Breast epithelium (tissue), 4 donors: ENCODE data around the gene MIB2. TPM values are rescaled to one million over a fixed set of nuclear protein-coding genes. Genes with fewer than 3 reads are reported as not detected.
"Not testable (repeated sequence)": the region's sequence is repeated elsewhere in the genome, so short reads cannot be mapped to it uniquely, and the experiment has no call there.

Experiments used
- DNase-seq, 2 donors: peaks; one replicate each; pipeline ENCODE4 v3.0.0-alpha.2; 2019; ENCODE audit warnings: low spot score in 2 of 2
- H3K27ac ChIP-seq, 2 donors: fragments of 200-600 bp; sonication (generic) in 1 of 2; one replicate each; pipeline ENCODE4 v1.5.1; 2016 to 2019; ENCODE audit warnings: mild to moderate bottlenecking in 1 of 2
- H3K27me3 ChIP-seq, 2 donors: fragments of 200-600 bp; sonication (generic) in 1 of 2; one replicate each; pipeline versions ENCODE4 v1.5.1 to v1.6.0; 2017 to 2019; ENCODE audit warnings: control low read depth in 1 of 2, mild to moderate bottlenecking in 1 of 2
- H3K36me3 ChIP-seq: fragments of 200-600 bp; one replicate; pipeline ENCODE4 v1.5.1; 2019
- H3K4me1 ChIP-seq, 2 donors: fragments of 200-600 bp; sonication (generic); one replicate each; pipeline ENCODE4 v1.5.1; 2016 to 2019; ENCODE audit warnings: control low read depth in 1 of 2
- H3K4me3 ChIP-seq, 3 donors: fragments of 200-600 bp; sonication (generic); 1 replicate in 2 of 3; 2 replicates in 1 of 3; pipeline ENCODE4 v1.5.1; 2016 to 2019; ENCODE audit warnings: mild to moderate bottlenecking in 3 of 3, moderate library complexity in 2 of 3
- H3K9me3 ChIP-seq, 2 donors: fragments of 200-600 bp; sonication (generic) in 1 of 2; one replicate each; pipeline ENCODE4 v1.5.1; 2016 to 2019; ENCODE audit warnings: control low read depth in 1 of 2
- POLR2A ChIP-seq: fragments of 450-650 bp; IDR thresholded peaks from one replicate; pipeline ENCODE4 v1.6.1; 2016; ENCODE audit warnings: antibody characterized with exemption, mild to moderate bottlenecking, moderate library complexity
- POLR2AphosphoS5 ChIP-seq, 3 donors: sonication (generic); formaldehyde crosslinking; IDR thresholded peaks; one replicate each; pipeline ENCODE4 v1.6.1; 2017; ENCODE audit warnings: antibody characterized with exemption in 3 of 3
- intact Hi-C: fragments of 100-400 bp; cut with DNase I; formaldehyde crosslinking; loops from one replicate; pipeline ENCODE4 v1.15.1; 2023; ENCODE audit warnings: low total_unique reads
- total RNA-seq, 3 donors: library from RNA; depleted of rRNA; stranded (reverse); fragments of >200 nt; gene quantifications; one replicate each; pipeline ENCODE4 v1.1.0, GENCODE V29; 2016
- TF ChIP-seq, protein P1 (sequence below), 3 donors: fragments of 450-650 bp; IDR thresholded peaks; one replicate each; pipeline ENCODE4 v1.5.1; 2016 to 2017; ENCODE audit warnings: antibody characterized with exemption in 3 of 3, mild to moderate bottlenecking in 3 of 3, moderate library complexity in 3 of 3

MIB2 gene
- total RNA-seq, 3 donors from 2014 or later = 32.0 to 69.5 (median 48.9) TPM

DNA sequence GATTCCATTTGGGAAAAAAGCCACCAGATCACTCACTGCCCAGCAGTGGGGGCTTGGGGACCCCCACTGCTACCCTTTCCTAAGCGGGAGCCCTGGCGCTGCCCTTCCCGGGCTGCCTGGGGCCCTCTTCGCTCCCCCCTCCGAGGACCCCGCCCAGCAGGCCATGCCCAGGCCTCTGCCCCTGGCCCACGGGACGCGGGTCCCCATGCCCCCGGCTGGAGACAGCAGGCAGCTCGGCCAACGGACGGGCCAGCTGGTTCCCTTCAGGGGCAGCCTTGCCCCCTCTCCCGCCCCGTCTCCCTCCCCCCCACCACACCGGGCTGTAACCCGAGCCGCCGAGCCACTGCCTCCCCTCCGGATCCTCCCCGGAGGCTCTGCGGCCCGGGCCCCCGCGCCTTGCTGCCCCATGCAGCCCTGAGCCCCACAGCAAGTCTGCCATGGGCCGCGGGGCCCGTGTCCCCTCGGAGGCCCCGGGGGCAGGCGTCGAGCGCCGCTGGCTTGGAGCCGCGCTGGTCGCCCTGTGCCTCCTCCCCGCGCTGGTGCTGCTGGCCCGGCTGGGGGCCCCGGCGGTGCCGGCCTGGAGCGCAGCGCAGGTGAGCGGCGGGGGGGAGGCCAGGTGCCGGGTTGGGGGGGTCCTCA lies 16.6 kb downstream of the MIB2 start, which contains the start of gene MMP23B:
TSS of gene MMP23B (plus strand) at position 392 of the 639 bp plus-strand sequence. CDS start at position 438, 46 bp downstream.
- no peaks in the 10 kb centered on the region for H3K36me3 ChIP-seq
- peaks cover 7 to 20% of the 10 kb centered on the region in 2 donors for H3K27me3 ChIP-seq
- H3K27ac ChIP-seq = peak within 1 kb of the TSS; percentile 74 to 91
- peaks cover 0 to 5% of the 10 kb centered on the region in 2 donors for H3K4me1 ChIP-seq
- H3K4me3 ChIP-seq = peak within 1 kb of the TSS; percentile 32 to 64 (median 38)
- no peak for DNase-seq
- TF ChIP-seq, protein P1, sequence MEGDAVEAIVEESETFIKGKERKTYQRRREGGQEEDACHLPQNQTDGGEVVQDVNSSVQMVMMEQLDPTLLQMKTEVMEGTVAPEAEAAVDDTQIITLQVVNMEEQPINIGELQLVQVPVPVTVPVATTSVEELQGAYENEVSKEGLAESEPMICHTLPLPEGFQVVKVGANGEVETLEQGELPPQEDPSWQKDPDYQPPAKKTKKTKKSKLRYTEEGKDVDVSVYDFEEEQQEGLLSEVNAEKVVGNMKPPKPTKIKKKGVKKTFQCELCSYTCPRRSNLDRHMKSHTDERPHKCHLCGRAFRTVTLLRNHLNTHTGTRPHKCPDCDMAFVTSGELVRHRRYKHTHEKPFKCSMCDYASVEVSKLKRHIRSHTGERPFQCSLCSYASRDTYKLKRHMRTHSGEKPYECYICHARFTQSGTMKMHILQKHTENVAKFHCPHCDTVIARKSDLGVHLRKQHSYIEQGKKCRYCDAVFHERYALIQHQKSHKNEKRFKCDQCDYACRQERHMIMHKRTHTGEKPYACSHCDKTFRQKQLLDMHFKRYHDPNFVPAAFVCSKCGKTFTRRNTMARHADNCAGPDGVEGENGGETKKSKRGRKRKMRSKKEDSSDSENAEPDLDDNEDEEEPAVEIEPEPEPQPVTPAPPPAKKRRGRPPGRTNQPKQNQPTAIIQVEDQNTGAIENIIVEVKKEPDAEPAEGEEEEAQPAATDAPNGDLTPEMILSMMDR (IDR thresholded peaks at IDR 0.05) = no peak
- TF ChIP-seq POLR2A = no peak
- no peak for TF ChIP-seq POLR2AphosphoS5 (IDR thresholded peaks at IDR 0.05)
- H3K9me3 ChIP-seq = no peaks in the 10 kb centered on the region
- intact Hi-C loops = no loop called here

DNA sequence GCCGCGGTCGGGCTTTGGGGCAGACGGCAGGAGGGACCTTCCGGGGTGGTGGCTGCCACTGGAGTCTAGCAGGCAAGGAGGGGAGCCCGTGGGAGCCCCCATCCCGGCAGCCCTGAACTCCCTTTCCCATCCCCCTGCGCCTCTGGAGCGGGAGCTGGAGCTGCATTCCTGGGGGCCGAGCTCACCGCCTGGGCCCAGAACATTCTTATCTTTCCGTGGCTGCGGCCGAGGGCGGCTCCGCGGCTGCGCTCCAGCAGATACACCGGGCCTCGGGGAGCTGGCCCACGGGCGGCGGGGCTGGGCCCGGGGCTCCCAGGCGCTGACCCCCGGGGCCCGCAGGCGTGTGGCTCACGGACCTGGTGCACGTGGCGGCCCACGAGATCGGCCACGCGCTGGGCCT lies 18.1 kb downstream of the MIB2 start:
- not testable (repeated sequence) for H3K9me3 ChIP-seq

DNA sequence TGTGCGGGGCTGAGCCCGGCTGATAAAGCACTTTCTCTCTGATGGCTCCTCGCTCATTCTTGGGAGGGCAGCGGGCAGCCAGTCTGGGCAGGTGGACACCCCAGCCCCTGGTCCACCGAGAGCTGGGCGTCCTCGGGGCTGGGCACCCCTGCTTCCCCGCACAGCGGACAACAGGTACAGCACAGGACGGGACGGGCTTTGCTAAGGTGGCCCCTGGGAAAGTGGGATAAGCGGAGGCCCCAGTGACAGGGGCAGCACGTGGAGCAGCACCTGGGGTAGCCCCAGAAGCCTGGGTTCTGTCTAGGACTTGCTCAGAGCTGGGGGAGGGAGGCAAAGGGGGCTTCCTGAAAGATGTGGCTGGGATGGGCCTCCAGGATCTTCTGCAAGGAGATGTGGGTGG lies 19.3 kb downstream of the MIB2 start:
- H3K27ac ChIP-seq, DNase-seq, H3K4me1 ChIP-seq, intact Hi-C loops, H3K9me3 ChIP-seq, H3K4me3 ChIP-seq, H3K36me3 ChIP-seq: not testable (repeated sequence)
- H3K27me3 ChIP-seq = peaks cover 7 to 20% of the 10 kb centered on the region in 2 donors

More for the DNA sequence above, 18.1 kb downstream of the MIB2 start:
- DNase-seq, H3K36me3 ChIP-seq, H3K4me3 ChIP-seq, H3K4me1 ChIP-seq, intact Hi-C loops, H3K27ac ChIP-seq: not testable (repeated sequence)
- H3K27me3 ChIP-seq = peaks cover 7 to 20% of the 10 kb centered on the region in 2 donors

DNA sequence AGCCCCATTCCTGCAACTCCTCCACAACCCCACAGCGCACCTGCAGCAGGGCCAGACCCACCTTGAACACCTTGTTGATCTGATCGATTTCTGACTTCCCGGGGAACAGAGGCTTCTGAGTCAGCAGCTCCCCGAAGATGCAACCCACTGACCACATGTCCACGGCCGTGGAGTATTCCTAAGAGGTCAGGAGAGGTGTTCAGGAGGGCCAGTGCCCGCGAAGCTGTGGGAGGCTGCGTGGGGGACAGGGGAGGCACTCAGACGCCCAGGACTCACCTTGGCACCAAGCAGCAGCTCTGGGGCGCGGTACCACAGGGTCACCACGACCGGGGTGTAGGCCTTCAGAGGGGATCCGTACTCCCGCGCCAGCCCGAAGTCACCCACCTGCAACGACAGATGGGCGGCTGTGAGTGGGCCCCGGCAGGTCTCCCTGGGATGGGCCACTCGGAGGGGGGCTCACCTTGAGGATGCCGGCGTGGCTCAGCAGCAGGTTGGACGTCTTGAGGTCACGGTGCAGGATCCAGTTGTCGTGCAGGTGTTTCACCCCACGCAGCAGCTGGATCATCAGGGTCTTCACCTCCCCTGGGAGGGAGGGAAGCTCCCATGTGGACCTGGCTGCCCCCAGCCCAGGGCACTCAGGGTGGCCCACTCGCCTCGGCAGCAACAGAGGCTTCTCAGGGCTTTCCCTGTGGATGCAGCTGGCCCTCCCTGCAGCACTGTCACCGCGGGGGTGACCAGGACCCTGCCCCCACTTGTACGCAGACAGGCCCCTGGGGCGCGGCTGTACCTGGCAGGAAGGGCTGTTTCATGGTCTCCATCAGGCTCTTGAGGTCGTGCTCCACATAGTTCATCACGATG lies 21.6 kb downstream of the MIB2 start:
- H3K27me3 ChIP-seq, H3K4me3 ChIP-seq, H3K4me1 ChIP-seq, H3K36me3 ChIP-seq, DNase-seq, intact Hi-C loops, H3K9me3 ChIP-seq, H3K27ac ChIP-seq: not testable (repeated sequence)

DNA sequence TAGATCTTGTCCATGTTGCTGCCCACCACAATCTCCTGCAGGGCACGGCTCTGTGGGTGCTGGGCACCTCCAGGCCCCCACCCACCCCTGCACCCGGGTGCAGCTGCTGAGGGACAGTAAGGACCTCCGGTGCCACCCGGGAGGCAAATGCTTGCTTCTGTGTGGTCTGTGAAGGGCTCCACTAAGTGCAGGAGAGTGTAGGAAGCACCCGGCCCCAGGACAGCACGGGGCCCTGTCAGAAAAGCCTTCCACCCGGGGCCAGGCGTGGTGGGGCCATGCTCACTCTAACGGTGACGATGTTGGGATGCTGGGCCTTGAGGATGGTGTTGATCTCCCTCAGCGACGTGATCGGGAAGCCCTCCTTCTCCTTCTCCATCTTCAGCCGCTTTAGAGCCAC lies 22.2 kb downstream of the MIB2 start:
- H3K27me3 ChIP-seq, H3K36me3 ChIP-seq, H3K27ac ChIP-seq, H3K4me1 ChIP-seq, H3K9me3 ChIP-seq, intact Hi-C loops, DNase-seq, H3K4me3 ChIP-seq: not testable (repeated sequence)

DNA sequence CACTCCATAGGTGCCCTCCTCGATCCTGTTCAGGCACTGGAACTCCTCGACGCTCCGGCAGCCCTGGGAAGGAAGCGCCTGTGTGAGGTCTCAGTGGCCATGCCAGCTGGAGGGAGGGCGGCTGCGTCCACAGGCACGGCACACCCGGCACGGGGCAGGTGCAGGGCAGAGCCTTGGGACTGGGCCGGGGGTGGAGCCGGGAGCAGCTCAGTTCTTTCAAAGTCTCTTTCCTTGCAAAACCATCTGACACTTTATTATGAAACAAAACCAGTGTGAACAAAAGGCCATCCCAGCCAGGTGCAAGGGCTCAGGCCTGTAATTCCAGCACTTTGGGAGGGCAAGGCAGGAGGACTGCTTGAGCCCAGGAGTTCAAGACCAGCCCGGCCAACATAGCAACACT lies 23.2 kb downstream of the MIB2 start:
- intact Hi-C loops, H3K36me3 ChIP-seq, H3K4me1 ChIP-seq, H3K27me3 ChIP-seq, DNase-seq, H3K9me3 ChIP-seq, H3K27ac ChIP-seq, H3K4me3 ChIP-seq: not testable (repeated sequence)

DNA sequence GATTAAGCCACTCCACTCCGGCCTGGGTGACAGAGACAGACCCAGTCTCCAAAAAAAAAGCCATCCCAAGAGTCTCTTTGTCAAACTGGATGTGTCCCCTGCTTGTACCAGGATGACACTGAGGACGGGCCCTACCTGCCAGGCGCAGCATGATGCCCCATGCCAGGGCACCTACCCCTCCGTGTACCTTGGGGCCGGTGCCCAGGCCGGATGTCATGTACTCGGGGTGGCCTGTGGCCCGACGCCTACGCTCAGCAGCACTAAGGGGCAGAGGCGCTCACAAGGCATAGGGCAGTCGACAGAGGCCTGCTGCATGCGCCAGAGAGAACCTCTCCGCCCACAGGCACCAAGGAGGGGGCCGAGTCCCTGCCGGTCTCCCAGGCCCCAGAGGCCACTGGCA lies 24.1 kb downstream of the MIB2 start:
- H3K9me3 ChIP-seq, DNase-seq, H3K36me3 ChIP-seq, H3K4me3 ChIP-seq, H3K27me3 ChIP-seq, H3K4me1 ChIP-seq, H3K27ac ChIP-seq, intact Hi-C loops: not testable (repeated sequence)

DNA sequence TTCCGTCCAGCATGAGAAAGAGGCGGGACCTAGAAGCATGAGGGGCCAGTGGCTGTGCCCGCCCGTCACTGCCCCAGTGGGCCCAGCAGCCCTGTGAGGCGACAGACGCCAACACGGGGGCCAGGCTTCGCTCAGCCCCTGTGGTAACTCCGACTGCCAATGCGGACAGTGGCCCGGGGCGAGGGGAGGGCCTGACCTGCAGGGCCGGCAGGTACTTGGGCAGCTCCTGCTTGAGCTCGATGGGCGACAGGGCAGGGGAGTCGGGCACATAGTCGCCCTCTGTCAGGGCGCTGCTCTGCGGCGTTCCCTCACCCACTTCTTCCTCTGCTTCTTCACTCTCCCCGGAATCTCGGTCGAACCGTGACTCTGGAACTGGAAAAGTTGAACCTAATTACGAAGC lies 24.8 kb downstream of the MIB2 start:
- H3K27ac ChIP-seq, H3K36me3 ChIP-seq, H3K9me3 ChIP-seq, H3K4me1 ChIP-seq, intact Hi-C loops, H3K4me3 ChIP-seq, H3K27me3 ChIP-seq, DNase-seq: not testable (repeated sequence)

DNA sequence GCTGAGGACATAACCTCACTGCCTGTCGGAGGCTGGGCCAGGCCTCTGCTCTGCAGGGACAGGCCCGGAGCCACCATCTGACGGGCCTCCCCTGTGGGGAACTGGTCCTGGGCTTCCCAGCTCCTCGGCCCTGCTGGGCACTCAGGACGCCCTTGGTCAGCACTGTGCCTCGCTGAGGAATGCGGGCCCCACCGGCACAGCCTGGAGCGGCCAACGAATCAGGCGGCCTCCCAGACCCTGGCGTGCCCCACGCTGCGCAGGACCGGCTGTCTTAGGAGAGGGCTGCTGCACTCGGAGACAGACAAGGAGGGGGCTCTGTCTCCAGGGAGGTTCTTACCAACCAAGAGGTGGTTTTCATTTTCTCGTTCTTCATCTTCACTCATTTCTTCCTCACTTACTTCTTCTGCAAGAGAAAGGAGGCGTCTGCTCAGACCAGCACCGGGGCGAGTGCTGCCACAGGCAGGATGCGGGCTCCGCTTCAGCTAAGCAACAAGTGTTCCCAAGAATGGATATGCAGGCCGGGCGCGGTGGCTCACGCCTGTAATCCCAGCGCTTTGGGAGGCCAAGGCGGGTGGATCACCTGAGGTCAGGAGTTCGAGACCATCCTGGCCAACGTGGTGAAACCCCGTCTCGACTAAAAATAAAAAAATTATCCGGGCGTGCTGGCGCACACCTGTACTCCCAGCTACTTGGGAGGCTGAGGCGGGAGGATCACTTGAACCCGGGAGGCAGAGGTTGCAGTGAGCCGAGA lies 25.6 kb downstream of the MIB2 start:
- H3K27ac ChIP-seq, H3K36me3 ChIP-seq, DNase-seq, H3K9me3 ChIP-seq, intact Hi-C loops, H3K4me1 ChIP-seq, H3K27me3 ChIP-seq, H3K4me3 ChIP-seq: not testable (repeated sequence)

DNA sequence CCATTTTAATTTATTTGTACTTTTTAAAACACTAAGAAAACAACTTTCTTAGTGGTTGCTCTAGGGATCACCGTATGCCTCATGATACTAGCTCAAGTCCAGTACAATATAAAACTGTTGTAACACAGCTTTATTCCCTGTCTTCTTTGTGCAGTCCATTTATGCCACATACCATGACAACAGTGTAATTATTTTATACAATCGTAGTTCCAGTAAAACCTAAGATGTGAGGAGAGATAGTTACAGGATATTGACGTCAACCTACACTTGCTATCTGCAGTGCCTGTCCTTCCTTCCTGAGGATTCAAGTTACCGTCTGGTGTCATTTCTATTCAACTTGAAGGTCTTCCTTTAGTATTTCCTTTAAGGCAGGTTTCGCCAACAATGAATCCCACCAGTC lies 31.0 kb downstream of the MIB2 start:
- H3K36me3 ChIP-seq, H3K27me3 ChIP-seq, intact Hi-C loops, H3K9me3 ChIP-seq, H3K4me3 ChIP-seq, H3K4me1 ChIP-seq, H3K27ac ChIP-seq, DNase-seq: not testable (repeated sequence)

DNA sequence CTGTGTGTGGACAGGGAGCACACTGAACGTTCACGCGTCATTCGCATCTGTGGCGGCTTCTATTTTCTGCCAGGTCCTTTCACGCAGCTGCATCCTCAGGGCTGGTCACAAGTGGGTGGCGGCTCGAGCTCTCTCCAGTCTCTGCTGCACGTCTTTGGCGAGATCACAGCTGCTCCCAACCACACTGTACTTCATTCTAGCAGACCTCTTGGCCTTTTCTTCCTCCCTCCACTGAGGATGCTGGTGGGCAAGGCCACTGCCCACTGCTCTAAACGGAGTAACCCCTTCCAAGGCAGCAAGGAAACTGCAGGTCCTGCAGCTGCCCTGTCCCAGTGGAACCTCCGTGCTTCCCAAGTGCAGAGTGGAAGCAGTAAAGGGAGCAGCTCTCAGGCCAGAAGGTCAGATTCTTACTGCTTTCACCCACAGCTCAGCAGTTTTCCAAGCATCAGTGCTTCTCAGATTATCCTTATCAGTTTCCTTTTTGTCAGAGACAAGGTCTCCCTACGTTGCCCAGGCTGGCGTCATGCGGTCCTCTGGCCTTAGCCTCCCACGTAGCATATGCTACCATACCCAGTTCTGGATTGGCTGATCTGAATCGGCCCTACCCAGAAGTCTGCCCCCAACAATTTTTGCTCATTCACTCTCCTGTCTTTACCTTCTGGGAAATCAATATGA lies 32.4 kb downstream of the MIB2 start:
- intact Hi-C loops, H3K4me3 ChIP-seq, H3K36me3 ChIP-seq, H3K4me1 ChIP-seq, DNase-seq, H3K9me3 ChIP-seq, H3K27me3 ChIP-seq, H3K27ac ChIP-seq: not testable (repeated sequence)
